Measurements from ENCODE around the gene ERICH4.
A peak's percentile ranks its signal among the peaks of the same experiment; 100 is the strongest.
"Not testable (repeated sequence)": the region's sequence is repeated elsewhere in the genome, so short reads cannot be mapped to it uniquely, and the experiment has no call there.

The ERICH4 gene

DNA sequence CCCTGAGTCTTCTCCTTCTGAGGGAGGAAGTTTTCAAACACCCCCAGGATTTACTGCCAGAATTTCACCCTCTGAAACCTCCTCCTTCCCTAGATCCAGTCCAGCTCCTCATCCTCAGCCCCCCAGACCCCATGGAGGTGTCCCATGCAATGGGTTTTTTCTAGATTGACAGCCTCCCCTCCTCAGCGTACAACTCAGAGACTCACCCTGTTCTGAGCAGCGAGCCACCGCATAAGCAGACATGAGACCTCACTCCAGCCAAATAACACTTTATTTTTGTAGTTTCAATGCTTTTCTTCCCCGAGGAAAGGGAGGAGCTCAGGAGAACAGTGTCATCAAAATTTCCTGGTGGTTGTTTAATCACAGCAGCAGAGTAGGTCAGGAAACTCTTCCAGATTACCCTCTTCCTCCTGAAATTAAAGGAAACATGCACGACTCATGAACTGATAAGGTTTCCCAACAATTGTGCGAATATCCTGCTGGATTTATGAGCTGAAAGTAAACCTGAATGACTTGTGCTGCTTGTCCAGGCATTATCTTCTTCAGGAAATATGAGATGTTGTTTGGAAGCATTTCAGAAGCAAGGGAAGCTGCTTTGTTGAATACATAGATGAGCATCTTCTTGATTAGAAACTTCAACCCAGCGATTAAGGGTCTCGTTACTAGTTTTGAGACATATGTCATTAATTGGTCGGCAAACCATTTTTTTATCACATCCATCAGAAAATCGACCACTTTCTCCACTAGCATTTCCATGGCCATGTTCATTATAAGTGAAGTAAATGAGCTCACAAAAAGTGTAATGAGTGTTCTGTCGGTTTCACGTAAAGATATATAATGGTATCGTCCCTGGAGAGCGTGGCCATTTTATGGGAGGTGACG lies 36.2 kb downstream of the ERICH4 start:
- no peak for DNase-seq (ENCODE audit: low spot score)

DNA sequence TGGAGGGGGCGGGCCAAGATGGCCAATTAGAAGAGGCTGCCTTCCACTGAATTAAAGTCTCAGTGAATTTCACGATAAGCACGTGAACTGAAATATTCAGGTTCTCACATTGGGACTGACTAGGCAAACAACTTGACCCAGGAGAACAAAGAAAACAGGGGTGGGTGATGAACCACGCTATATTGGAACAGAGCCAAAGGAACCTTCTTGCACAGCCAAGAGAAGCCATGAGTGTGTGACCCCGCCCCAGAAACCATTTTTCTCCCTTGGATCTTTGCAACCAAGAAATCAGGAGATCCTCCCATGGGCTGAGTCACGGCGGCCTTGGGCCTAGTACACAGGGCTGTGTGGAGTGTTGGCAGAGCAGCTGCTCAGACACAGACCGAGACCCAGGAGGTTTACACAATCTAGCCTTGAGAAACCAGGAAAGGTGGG lies 36.8 kb downstream of the ERICH4 start:
- DNase-seq (ENCODE audit: low spot score), result peak; percentile 6

DNA sequence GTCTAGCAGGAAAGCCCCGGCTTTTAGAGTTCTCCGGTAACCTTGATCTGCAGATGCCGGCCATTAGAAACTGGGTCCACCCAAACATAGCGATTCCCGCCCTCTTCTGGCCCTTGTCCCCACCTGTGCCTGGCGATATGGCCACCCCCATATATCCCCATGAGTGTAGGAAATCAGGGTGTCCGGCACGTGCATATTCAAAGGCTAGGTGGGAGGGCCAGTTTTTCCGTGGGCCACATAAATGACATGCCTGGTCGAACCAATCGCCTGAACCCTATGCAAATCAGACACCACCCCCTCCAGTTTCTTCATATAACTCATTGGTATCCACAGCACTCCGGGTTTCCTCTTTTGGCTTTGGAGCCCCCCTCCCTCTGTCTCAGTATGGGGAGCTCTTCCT lies 37.4 kb downstream of the ERICH4 start:
- no peak for DNase-seq (ENCODE audit: low spot score)

DNA sequence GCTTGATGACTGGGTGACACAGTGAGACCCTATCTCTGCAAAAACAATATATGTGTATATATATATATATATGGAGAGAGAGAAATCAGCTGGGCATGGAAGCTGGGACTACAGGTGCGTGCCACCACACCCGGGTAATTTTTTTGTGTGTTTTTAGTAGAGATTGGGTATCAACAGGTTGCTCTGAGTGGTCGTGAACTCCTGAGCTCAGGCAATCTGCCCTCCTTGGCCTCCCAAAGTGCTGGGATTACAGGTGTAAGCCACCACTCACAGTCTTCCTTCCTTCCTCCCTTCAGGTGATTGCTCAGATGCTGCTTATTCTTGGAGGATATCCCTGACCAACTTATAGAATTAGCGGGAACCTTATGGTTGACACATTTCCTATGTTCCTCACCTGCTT lies 41.9 kb downstream of the ERICH4 start:
- no peak for DNase-seq (ENCODE audit: low spot score)

DNA sequence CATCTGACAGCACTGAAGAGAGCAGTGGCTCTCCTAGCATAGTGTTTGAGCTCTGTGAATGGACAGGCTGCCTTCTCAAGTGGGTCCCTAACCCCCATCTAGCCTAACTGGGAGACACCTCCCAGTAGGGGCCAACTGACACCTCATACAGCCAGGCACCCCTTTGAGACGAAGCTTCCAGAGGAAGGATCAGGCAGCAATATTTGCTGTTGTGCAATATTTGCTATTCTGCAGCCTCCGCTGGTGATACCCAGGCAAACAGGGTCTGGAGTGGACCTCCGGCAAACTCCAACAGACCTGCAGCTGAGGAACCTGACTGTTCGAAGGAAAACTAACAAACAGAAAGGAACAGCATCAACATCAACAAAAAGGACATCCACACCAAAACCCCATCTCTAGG lies 44.0 kb downstream of the ERICH4 start:
- not testable (repeated sequence) for DNase-seq (ENCODE audit: low spot score)

DNA sequence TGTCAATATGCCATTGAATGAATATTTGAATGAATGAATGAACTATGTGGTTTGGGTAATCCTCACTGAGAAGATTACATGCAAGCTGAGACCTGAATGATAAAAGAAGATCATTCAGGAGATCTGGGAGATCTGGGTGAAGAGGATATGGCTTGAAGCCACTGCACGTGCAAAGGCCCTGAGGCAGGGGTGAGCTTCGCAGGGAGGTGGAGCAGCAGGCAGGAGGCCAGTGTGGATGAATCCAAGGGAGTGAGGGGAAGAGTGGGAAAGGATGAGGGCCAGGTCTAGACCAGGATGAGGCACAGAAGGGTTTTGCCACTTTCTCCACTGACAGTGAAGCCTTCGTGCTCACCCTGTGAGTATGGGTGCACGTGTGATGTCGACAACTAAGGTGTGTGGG lies 49.9 kb downstream of the ERICH4 start:
- DNase-seq (ENCODE audit: low spot score), result no peak
